Endothelial cell (in vitro differentiated cells): ENCODE results near the gene PLP2. TPM values are rescaled to one million over a fixed set of nuclear protein-coding genes. Genes with fewer than 3 reads are reported as not detected.

Experiments
- DNase-seq: peaks from one replicate; pipeline ENCODE4 v3.0.0; 2021; ENCODE audit warnings: low spot score
- H3K27ac Mint-ChIP-seq: one replicate; pipeline ENCODE4 v1.8.0; 2021; ENCODE audit warnings: mixed read lengths, inconsistent platforms; ENCODE audit not compliant: unreplicated experiment
- H3K27me3 Mint-ChIP-seq: one replicate; pipeline ENCODE4 v1.8.0; 2021; ENCODE audit warnings: mild to moderate bottlenecking, moderate library complexity, mixed read lengths, inconsistent platforms; ENCODE audit not compliant: unreplicated experiment
- H3K36me3 Mint-ChIP-seq: one replicate; pipeline ENCODE4 v1.8.0; 2021; ENCODE audit warnings: mild to moderate bottlenecking, low read depth, mixed read lengths, inconsistent platforms; ENCODE audit not compliant: unreplicated experiment
- H3K4me1 Mint-ChIP-seq: one replicate; pipeline ENCODE4 v1.8.0; 2021; ENCODE audit warnings: mild to moderate bottlenecking, mixed read lengths, inconsistent platforms; ENCODE audit not compliant: unreplicated experiment
- H3K4me3 Mint-ChIP-seq: one replicate; pipeline ENCODE4 v1.8.0; 2021; ENCODE audit warnings: mild to moderate bottlenecking, mixed read lengths, inconsistent platforms; ENCODE audit not compliant: unreplicated experiment
- H3K9me3 Mint-ChIP-seq: one replicate; pipeline ENCODE4 v1.8.0; 2021; ENCODE audit warnings: mixed read lengths, inconsistent platforms; ENCODE audit not compliant: unreplicated experiment
- CTCF ChIP-seq: fragments of 200-600 bp; sonication (generic); IDR thresholded peaks from one replicate; pipeline ENCODE4 v1.5.0; 2021; ENCODE audit warnings: antibody characterized with exemption; ENCODE audit not compliant: unreplicated experiment
- total RNA-seq: library from RNA; stranded (reverse); fragmentation: NEBNext Ultra II Directional; extraction: Animal tissue kit (Norgen Biotek cat#: 25700); gene quantifications from one replicate; pipeline ENCODE4 v1.2.1, GENCODE V29; 2021; ENCODE audit not compliant: unreplicated experiment

PLP2 gene
- total RNA-seq, 1 donor from 2014 or later, result 1.9 TPM

GRCh38 chrX:49193542-49193964, 21.9 kb downstream of the PLP2 start:
- Mint-ChIP-seq H3K4me1 (peaks cover 12% of the 10 kb centered on the region), H3K9me3 (no peaks in the 10 kb centered on the region), H3K4me3 (no peak overlapping the region), H3K27ac (no peak overlapping the region), H3K36me3 (no peaks in the 10 kb centered on the region), H3K27me3 (peaks cover 4% of the 10 kb centered on the region)
- no peak for TF ChIP-seq CTCF
- no peak for DNase-seq

GRCh38 chrX:49197543-49198087, 25.9 kb downstream of the PLP2 start:
- Mint-ChIP-seq H3K4me1 (peaks cover 14% of the 10 kb centered on the region), H3K27me3 (peaks cover 4% of the 10 kb centered on the region), H3K36me3 (no peaks in the 10 kb centered on the region), H3K9me3 (no peaks in the 10 kb centered on the region), H3K27ac (no peak overlapping the region), H3K4me3 (no peak overlapping the region)
- no peak for DNase-seq
- no peak for TF ChIP-seq CTCF

- Mint-ChIP-seq H3K27me3 (peaks cover 4% of the 10 kb centered on the region), H3K4me1 (peaks cover 14% of the 10 kb centered on the region), H3K4me3 (no peak overlapping the region), H3K9me3 (no peaks in the 10 kb centered on the region), H3K27ac (no peak overlapping the region), H3K36me3 (no peaks in the 10 kb centered on the region)
- DNase-seq, result no peak
- no peak for TF ChIP-seq CTCF
Measured at GRCh38 chrX:49198540-49199314, 27.0 kb downstream of the PLP2 start.

- Mint-ChIP-seq H3K4me1 (peaks cover 14% of the 10 kb centered on the region), H3K36me3 (no peaks in the 10 kb centered on the region), H3K4me3 (no peak overlapping the region), H3K9me3 (no peaks in the 10 kb centered on the region), H3K27me3 (peaks cover 6% of the 10 kb centered on the region), H3K27ac (no peak overlapping the region)
- no peak for TF ChIP-seq CTCF
- no peak for DNase-seq
Measured at GRCh38 chrX:49199315-49199595, 27.6 kb downstream of the PLP2 start.

GRCh38 chrX:49199906-49200771, 28.4 kb downstream of the PLP2 start, which contains the start of gene SYP:
Gene SYP, minus strand, starts transcription at chrX:49200193. Its CDS starts 7 bp downstream, at chrX:49200186.
- H3K27ac Mint-ChIP-seq, result no peak within 1 kb of the TSS
- no peaks in the 10 kb centered on the region for H3K9me3 Mint-ChIP-seq
- H3K4me3 Mint-ChIP-seq, result peak within 1 kb of the TSS; percentile 11
- no peaks in the 10 kb centered on the region for H3K36me3 Mint-ChIP-seq
- TF ChIP-seq CTCF, result no peak
- H3K4me1 Mint-ChIP-seq, result peaks cover 14% of the 10 kb centered on the region
- peak; percentile 88 for DNase-seq
- H3K27me3 Mint-ChIP-seq, result peaks cover 6% of the 10 kb centered on the region
